T-helper 2 cell (primary cell): ENCODE measurements around the gene PCP2.

ENCODE experiments used
- DNase-seq, 5 experiments: peaks; one replicate each; pipeline versions ENCODE4 v3.0.0 to v3.0.0-alpha.2; 2012 to 2022

PCP2 gene

GRCh38 chr19:7661744-7662538 is 28.4 kb upstream of the PCP2 start:
- no peak for DNase-seq

GRCh38 chr19:7658219-7658686 is 24.7 kb upstream of the PCP2 start:
- peak in 2 of 5 experiments; percentile 21 to 81 for DNase-seq

GRCh38 chr19:7657131-7657751 is 23.7 kb upstream of the PCP2 start:
- DNase-seq = peak in 1 of 5 experiments; percentile 28

- DNase-seq = no peak
Observed at GRCh38 chr19:7655581-7655980, 22.1 kb upstream of the PCP2 start.

- no peak for DNase-seq
Observed at GRCh38 chr19:7654401-7654800, 20.9 kb upstream of the PCP2 start.

GRCh38 chr19:7652061-7652641 is 18.6 kb upstream of the PCP2 start:
- DNase-seq = peak; percentile 77 to 89 (median 83)

GRCh38 chr19:7650148-7650547 is 16.6 kb upstream of the PCP2 start:
- no peak for DNase-seq

- no peak for DNase-seq
Observed at GRCh38 chr19:7648265-7649014, 14.9 kb upstream of the PCP2 start.

- no peak for DNase-seq
Observed at GRCh38 chr19:7647156-7647555, 13.6 kb upstream of the PCP2 start.

- no peak for DNase-seq
Observed at GRCh38 chr19:7646426-7646700, 12.8 kb upstream of the PCP2 start.

- no peak for DNase-seq
Observed at GRCh38 chr19:7645656-7646425, 12.3 kb upstream of the PCP2 start.

GRCh38 chr19:7645163-7645562 is 11.6 kb upstream of the PCP2 start:
- no peak for DNase-seq

- no peak for DNase-seq
Observed at GRCh38 chr19:7644550-7644877, 11.0 kb upstream of the PCP2 start.

GRCh38 chr19:7643629-7644549 is 10.4 kb upstream of the PCP2 start:
- peak in 2 of 5 experiments; percentile 30 to 38 for DNase-seq

- no peak for DNase-seq
Observed at GRCh38 chr19:7643031-7643415, 9.5 kb upstream of the PCP2 start.

- DNase-seq = no peak
Observed at GRCh38 chr19:7642295-7643030, 8.9 kb upstream of the PCP2 start.

- no peak for DNase-seq
Observed at GRCh38 chr19:7641290-7642276, 8.1 kb upstream of the PCP2 start.

- DNase-seq = no peak
Observed at GRCh38 chr19:7640803-7641202, 7.3 kb upstream of the PCP2 start.

- DNase-seq = no peak
Observed at GRCh38 chr19:7639863-7640348, 6.4 kb upstream of the PCP2 start.
